IMR-90 (cell line): ENCODE measurements around the gene TEC. TPM values are rescaled to one million over a fixed set of nuclear protein-coding genes. Genes with fewer than 3 reads are reported as not detected.

Source experiments
- ATAC-seq: fragments of 200-7000 bp; cut with Tn5 transposase; 2 replicates; pipeline ENCODE4 v1.9.1; 2020; ENCODE audit warnings: low read depth, mild to moderate bottlenecking, moderate library complexity
- BruUV-seq: library from RNA; stranded (reverse); fragments of 400-500 nt; replicated peaks from 2 replicates; lab custom pipeline; 2021; lab: Mats Ljungman, UMichigan
- CTCF ChIA-PET: fragments of 300-600 bp; formaldehyde crosslinking; extraction: SDS; loops from one replicate; lab custom pipeline; 2021; ENCODE audit warnings: antibody characterized with exemption; lab: Yijun Ruan, JAX
- POLR2A ChIA-PET: fragments of 300-600 bp; sonication (Branson Sonifier 250); formaldehyde crosslinking; loops from one replicate; lab custom pipeline; 2022; ENCODE audit warnings: antibody characterized with exemption; ENCODE audit not compliant: unreplicated experiment; lab: Charles Lee
- DNase-seq: peaks from one replicate; pipeline ENCODE4 v3.0.0; 2013
- H2AFZ ChIP-seq: replicated peaks from 2 replicates; pipeline ENCODE3; 2013; ENCODE audit warnings: low read length, mild to moderate bottlenecking; ENCODE audit not compliant: poor library complexity
- H2AK5ac ChIP-seq: 2 replicates; pipeline ENCODE4 v1.6.1; 2013; ENCODE audit warnings: low read depth, low read length, inconsistent platforms
- H2AK9ac ChIP-seq: replicated peaks from 2 replicates; pipeline ENCODE3; 2013; ENCODE audit warnings: mild to moderate bottlenecking, low read depth, low read length, moderate library complexity; ENCODE audit not compliant: poor library complexity
- H2BK120ac ChIP-seq: 2 replicates; pipeline ENCODE4 v1.6.1; 2013; ENCODE audit warnings: low read depth, low read length, inconsistent platforms
- H2BK15ac ChIP-seq: 3 replicates; pipeline ENCODE4 v1.6.1; 2013; ENCODE audit warnings: low read depth, low read length, inconsistent platforms
- H2BK20ac ChIP-seq: 2 replicates; pipeline ENCODE4 v1.6.1; 2013; ENCODE audit warnings: low read depth, mild to moderate bottlenecking, inconsistent platforms, low read length, moderate library complexity
- H2BK5ac ChIP-seq: 2 replicates; pipeline ENCODE4 v1.6.1; 2013; ENCODE audit warnings: mild to moderate bottlenecking, low read depth, low read length, inconsistent platforms; ENCODE audit not compliant: poor library complexity, severe bottlenecking
- H3K14ac ChIP-seq: replicated peaks from 2 replicates; pipeline ENCODE4 v1.6.1; 2013; ENCODE audit warnings: low read depth, low read length, inconsistent platforms
- H3K18ac ChIP-seq: 2 replicates; pipeline ENCODE4 v1.6.1; 2013; ENCODE audit warnings: low read depth, low read length, control low read depth
- H3K23ac ChIP-seq: 2 replicates; pipeline ENCODE4 v1.6.1; 2013; ENCODE audit warnings: low read depth, low read length, inconsistent platforms
- H3K27ac ChIP-seq: 2 replicates; pipeline ENCODE4 v1.5.1; 2013; ENCODE audit warnings: mild to moderate bottlenecking, control low read depth, low read length; ENCODE audit not compliant: insufficient read depth
- H3K27me3 ChIP-seq: 2 replicates; pipeline ENCODE4 v1.6.1; 2013; ENCODE audit warnings: low read length; ENCODE audit not compliant: control insufficient read depth, insufficient read depth
- H3K36me3 ChIP-seq: 2 replicates; pipeline ENCODE4 v1.6.1; 2013; ENCODE audit warnings: low read length, mixed read lengths; ENCODE audit not compliant: control insufficient read depth, insufficient read depth
- H3K4ac ChIP-seq: 2 replicates; pipeline ENCODE4 v1.6.1; 2013; ENCODE audit warnings: low read depth, low read length, inconsistent platforms
- H3K4me1 ChIP-seq: 2 replicates; pipeline ENCODE4 v1.6.1; 2013; ENCODE audit warnings: low read length, mixed read lengths; ENCODE audit not compliant: control insufficient read depth, insufficient read depth
- H3K4me2 ChIP-seq: 2 replicates; pipeline ENCODE4 v1.6.1; 2013; ENCODE audit warnings: low read depth, mild to moderate bottlenecking, control low read depth, low read length, moderate library complexity
- H3K4me3 ChIP-seq: 2 replicates; pipeline ENCODE4 v1.5.1; 2013; ENCODE audit warnings: low read depth, mild to moderate bottlenecking, control low read depth, low read length, moderate library complexity; ENCODE audit not compliant: insufficient read depth
- H3K56ac ChIP-seq: 2 replicates; pipeline ENCODE4 v1.6.1; 2013; ENCODE audit warnings: low read length, inconsistent platforms; ENCODE audit not compliant: insufficient read depth; ENCODE audit errors: extremely low read depth
- H3K79me1 ChIP-seq, 2 experiments: 2 replicates each; pipeline ENCODE4 v1.6.1; 2013; ENCODE audit warnings: low read length in 2 of 2, inconsistent platforms in 1 of 2, low read depth in 1 of 2
- H3K9ac ChIP-seq: 2 replicates; pipeline ENCODE4 v1.6.1; 2013; ENCODE audit warnings: low read depth, low read length, control low read depth
- H3K9me1 ChIP-seq: 2 replicates; pipeline ENCODE4 v1.6.1; 2013; ENCODE audit warnings: low read length, inconsistent platforms; ENCODE audit not compliant: insufficient read depth
- H3K9me3 ChIP-seq: 2 replicates; pipeline ENCODE4 v1.6.1; 2013; ENCODE audit warnings: low read length; ENCODE audit not compliant: control insufficient read depth, insufficient read depth
- H4K20me1 ChIP-seq: 2 replicates; pipeline ENCODE4 v1.6.1; 2013; ENCODE audit warnings: low read length, inconsistent platforms; ENCODE audit not compliant: insufficient read depth
- H4K5ac ChIP-seq: 2 replicates; pipeline ENCODE4 v1.6.1; 2013; ENCODE audit warnings: mild to moderate bottlenecking, low read depth, low read length, control low read depth
- H4K8ac ChIP-seq, 2 experiments: 2 replicates each; pipeline ENCODE4 v1.6.1; 2013; ENCODE audit warnings: low read depth in 2 of 2, low read length in 2 of 2, control low read depth in 1 of 2, inconsistent platforms in 1 of 2
- H4K91ac ChIP-seq: 2 replicates; pipeline ENCODE4 v1.6.1; 2013; ENCODE audit warnings: low read depth, low read length, inconsistent platforms; ENCODE audit not compliant: insufficient read depth
- BHLHE40 ChIP-seq: fragments of 150-350 bp; IDR thresholded peaks from 2 replicates; pipeline ENCODE4 v1.6.1; 2016; ENCODE audit warnings: mild to moderate bottlenecking, low read depth, low read length
- CEBPB ChIP-seq: IDR thresholded peaks from 2 replicates; pipeline ENCODE4 v1.6.1; 2012; ENCODE audit warnings: low read depth, low read length, improper control_type of control experiment
- CTCF ChIP-seq: conservative IDR thresholded peaks from 2 replicates; pipeline ENCODE4 v1.5.1; 2012; ENCODE audit warnings: mild to moderate bottlenecking, low read depth, low read length, improper control_type of control experiment
- MXI1 ChIP-seq: IDR thresholded peaks from 2 replicates; pipeline ENCODE4 v1.6.1; 2012; ENCODE audit warnings: low read depth, mild to moderate bottlenecking, low read length, moderate library complexity, borderline replicate concordance
- NFE2L2 ChIP-seq: fragments of 150-350 bp; IDR thresholded peaks from 2 replicates; pipeline ENCODE4 v1.6.1; 2016; ENCODE audit warnings: low read depth, mild to moderate bottlenecking, low read length
- RAD21 ChIP-seq: IDR thresholded peaks from 2 replicates; pipeline ENCODE4 v1.6.1; 2012; ENCODE audit warnings: low read length, improper control_type of control experiment
- RFX5 ChIP-seq: IDR thresholded peaks from 2 replicates; pipeline ENCODE4 v1.8.0; 2012; ENCODE audit warnings: low read depth, mild to moderate bottlenecking, low read length, moderate library complexity
- USF2 ChIP-seq: fragments of 150-350 bp; IDR thresholded peaks from 2 replicates; pipeline ENCODE4 v1.6.1; 2017; ENCODE audit warnings: mild to moderate bottlenecking, antibody characterized with exemption, low read length, low read depth
- WGBS, 2 experiments: methylation state at CpG; one replicate each; pipeline versions ENCODE4 v1.1.5 to v1.1.7; 2013; ENCODE audit warnings: missing lambda C conversion rate in 2 of 2; ENCODE audit not compliant: insufficient read length in 1 of 2; ENCODE audit errors: extremely low coverage in 2 of 2; 5-methylcytosine and 5-hydroxymethylcytosine counted together
- dilution Hi-C: fragments of 300-500 bp; cut with HindIII; formaldehyde crosslinking; loops from one replicate; pipeline ENCODE4 v1.14.3; 2018; ENCODE audit warnings: low sequenced_read_pairs; ENCODE audit not compliant: unreplicated experiment
- in situ Hi-C: fragments of 300-500 bp; cut with MboI; formaldehyde crosslinking; loops from 3 replicates; pipeline ENCODE4 v1.14.3; 2019; ENCODE audit warnings: low sequenced_read_pairs, inconsistent platforms, mixed read lengths
- intact Hi-C: fragments of 100-400 bp; cut with micrococcal nuclease; formaldehyde crosslinking; loops from 2 replicates; pipeline ENCODE4 v1.10.0; 2022
- polyA plus RNA-seq, 3 experiments: library from polyadenylated mRNA; depleted of rRNA; stranded (reverse); fragments of >200 nt; gene quantifications; 2 replicates each; pipeline ENCODE4 v1.2.3, GENCODE V29; 2012; ENCODE audit warnings: low replicate concordance in 1 of 3
- total RNA-seq: library from RNA; depleted of rRNA; stranded (reverse); fragments of >200 nt; gene quantifications from 2 replicates; pipeline ENCODE4 v1.2.3, GENCODE V29; 2012

TEC gene
- total and polyA plus RNA-seq, 2 of the 4 experiments (the other 2 are of a cell fraction) = 0.39 to 0.54 TPM

- peak; percentile 75 for DNase-seq
Observed at GRCh38 chr4:48262926-48263325, 6.7 kb downstream of the TEC start.

More at GRCh38 chr4:48262926-48263325, 6.7 kb downstream of the TEC start:
- Histone ChIP-seq H3K56ac (no peak overlapping the region), H4K8ac (no peak overlapping the region), H2BK120ac (no peak overlapping the region), H3K9me3 (no peaks in the 10 kb centered on the region), H4K20me1 (no peaks in the 10 kb centered on the region), H3K18ac (no peak overlapping the region), H3K27me3 (no peaks in the 10 kb centered on the region), H2AK5ac (no peak overlapping the region), H3K9ac (no peak overlapping the region), H3K14ac (no peak overlapping the region), H3K9me1 (no peaks in the 10 kb centered on the region), H3K23ac (no peak overlapping the region), H2AK9ac (no peak overlapping the region), H4K91ac (no peak overlapping the region), H3K4me3 (no peak overlapping the region), H4K5ac (no peak overlapping the region), H3K27ac (no peak overlapping the region), H3K4ac (no peak overlapping the region), H2BK15ac (no peak overlapping the region), H2BK5ac (no peak overlapping the region), H2BK20ac (no peak overlapping the region), H3K36me3 (no peaks in the 10 kb centered on the region), H3K4me1 (peaks cover 2% of the 10 kb centered on the region; the same call in 1 of the 2 replicates), H3K79me1 (no peaks in the 10 kb centered on the region), H2AFZ (peak overlapping the region; percentile 16), H3K4me2 (peak overlapping the region; percentile 53; the same call in 1 of the 2 replicates)
- in situ Hi-C loops = no loop called here
- BruUV-seq = no TSS peak
- ATAC-seq = peak; percentile 74
- POLR2A ChIA-PET = no interaction called here
- WGBS, 2 experiments = 67% methylated on average over 3 of the region's 3 CpGs; no CpG with 5 or more reads in 1 of the 2 experiments
- dilution Hi-C loops = no loop called here
- CTCF ChIA-PET = no interaction called here
- intact Hi-C loops = no loop called here
- TF ChIP-seq BHLHE40 (no peak), NFE2L2 (no peak), USF2 (no peak), CTCF (no peak), MXI1 (no peak), RAD21 (no peak), RFX5 (no peak), CEBPB (0 out of 2 replicates have a peak, but pooled peaks have one; percentile 2)
